Pulmonary artery endothelial cell (primary cell): ENCODE results near the gene HOXC6. TPM values are rescaled to one million over a fixed set of nuclear protein-coding genes. Genes with fewer than 3 reads are reported as not detected.
"Not testable (repeated sequence)": the region's sequence is repeated elsewhere in the genome, so short reads cannot be mapped to it uniquely, and the experiment has no call there.

Source experiments
- DNase-seq: peaks from one replicate; pipeline ENCODE4 v3.0.0-alpha.2; 2011; ENCODE audit warnings: low read depth, low spot score
- total RNA-seq: library from RNA; depleted of rRNA; stranded (reverse); fragments of >200 nt; gene quantifications from 2 replicates; pipeline ENCODE4 v1.2.3, GENCODE V29; 2014

The HOXC6 gene
- total RNA-seq, 1 donor from 2014 or later = not detected

DNA sequence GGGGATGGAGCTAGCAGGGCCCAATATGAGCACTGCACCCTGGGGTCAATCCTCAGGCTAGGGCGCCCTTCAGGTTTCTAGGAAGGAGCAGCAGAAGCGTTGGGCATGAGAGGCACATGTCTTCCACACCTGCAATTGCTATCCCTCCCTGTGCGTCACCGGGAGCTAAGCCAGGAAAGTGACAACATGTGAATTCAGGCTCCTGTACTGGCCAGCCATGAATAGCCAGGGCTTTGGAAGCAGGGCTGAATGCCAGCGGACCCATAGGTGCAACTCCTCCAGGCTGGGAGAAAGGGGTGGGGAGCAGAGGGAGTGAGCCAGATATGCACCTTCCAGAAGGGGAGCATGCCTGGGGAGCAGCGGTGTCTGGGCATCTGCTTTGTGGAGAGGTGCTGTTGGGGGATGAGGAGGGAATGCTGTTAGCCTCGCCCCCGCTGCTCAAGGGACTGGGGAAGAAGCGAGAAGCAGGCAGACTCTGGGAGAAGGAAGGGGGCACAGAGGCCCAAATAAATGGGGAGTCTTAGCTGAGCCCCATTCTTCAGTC, 10.7 kb downstream of the HOXC6 start:
- DNase-seq = no peak

DNA sequence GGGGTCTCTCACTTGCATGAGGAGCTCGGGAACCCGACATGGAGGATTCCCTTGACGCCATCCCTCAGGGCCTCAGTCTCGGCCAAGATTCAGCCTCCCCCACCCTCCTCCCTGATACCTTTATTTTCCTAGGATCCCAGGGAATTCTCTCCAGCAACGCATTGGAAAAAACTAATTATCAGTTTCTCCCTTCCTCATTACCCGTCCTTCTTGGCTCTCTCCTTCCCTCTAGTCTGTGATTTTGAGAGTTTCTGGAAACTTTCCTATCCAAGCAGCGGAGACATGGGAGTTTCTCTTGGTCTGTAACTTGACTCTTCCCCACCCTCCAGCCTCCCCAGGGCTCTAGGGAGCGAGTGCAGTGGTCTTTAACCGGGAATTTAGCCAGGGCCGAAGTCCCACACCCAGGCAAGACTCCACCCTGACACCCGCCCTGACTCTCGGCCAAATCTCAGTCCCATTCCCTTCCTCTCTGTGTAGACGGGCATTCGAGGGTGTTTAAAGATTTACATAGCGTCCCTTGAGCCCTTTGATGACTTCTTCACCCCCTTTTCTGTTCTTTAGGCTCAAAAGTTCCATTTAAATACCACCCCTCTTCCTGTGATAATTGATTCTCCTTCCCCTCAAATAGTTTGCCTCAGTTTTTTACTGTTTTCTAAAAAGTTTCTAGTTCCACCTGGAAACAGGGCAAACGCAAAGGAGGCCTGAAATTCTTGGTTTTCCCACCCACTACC, 11.3 kb downstream of the HOXC6 start:
- no peak for DNase-seq

DNA sequence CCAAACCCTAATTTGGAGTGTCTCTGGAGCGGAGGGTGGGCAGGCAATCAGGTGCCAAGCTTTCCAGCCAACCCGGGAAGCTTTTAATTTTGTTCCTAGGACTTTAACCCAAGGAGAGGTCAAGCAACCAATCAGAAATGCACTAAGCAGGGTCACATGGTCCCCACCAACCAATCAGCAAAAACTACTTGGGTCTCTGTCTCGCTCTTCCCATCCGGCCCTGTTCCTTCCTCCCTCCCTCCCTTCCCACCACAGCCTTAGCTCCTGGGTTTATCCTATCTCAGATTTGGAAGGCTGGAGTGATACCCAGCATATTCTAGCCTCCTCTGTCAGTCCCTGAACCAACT, 11.9 kb downstream of the HOXC6 start:
- DNase-seq = no peak

DNA sequence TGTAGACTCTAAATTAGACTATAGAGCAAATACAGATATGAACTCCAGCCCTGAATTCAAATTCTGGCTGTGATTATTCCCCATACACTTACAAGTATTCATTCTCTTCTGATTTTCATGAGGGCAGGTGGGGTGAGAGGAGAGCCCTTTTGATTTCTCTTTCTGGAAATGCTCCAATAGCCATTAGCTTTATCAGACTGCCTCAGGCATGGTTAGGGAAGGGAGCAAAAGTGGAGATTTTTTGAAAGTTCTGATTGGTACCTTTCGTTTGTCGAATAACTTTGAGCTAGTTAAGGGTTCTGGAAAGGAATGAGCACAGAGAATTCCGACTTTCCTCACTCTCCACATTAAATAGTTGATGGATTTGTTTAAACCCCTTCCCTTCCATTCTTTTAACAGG, 12.4 kb downstream of the HOXC6 start:
- DNase-seq = no peak

DNA sequence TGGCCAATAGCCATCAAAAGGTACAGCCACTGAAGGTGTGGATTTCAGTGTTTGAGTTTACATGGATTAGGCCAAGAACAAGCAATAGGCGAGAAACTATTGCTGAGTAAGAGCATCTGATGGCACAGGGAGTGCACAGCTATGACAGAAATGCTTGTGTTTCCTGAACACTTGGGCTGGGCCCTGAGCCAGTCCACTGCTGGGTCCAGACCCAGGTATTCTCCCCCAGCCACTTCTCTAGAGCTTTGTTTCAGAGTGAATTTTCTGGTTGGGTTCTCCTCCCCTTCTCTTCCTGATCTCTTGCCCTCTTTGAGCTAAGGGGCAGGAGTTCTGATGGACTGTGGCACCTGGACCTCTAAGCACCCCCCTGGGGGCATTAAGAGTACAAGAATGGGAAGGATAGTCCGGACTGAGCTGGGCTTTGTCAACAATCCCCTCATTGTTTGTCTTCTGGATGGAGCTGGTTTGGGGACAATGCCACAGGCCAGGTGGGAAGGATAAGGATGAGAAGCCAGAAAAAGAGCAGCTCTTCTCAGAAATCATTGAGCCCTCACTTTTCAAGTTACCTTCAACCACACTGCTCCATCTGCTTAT, 13.0 kb downstream of the HOXC6 start:
- no peak for DNase-seq

DNA sequence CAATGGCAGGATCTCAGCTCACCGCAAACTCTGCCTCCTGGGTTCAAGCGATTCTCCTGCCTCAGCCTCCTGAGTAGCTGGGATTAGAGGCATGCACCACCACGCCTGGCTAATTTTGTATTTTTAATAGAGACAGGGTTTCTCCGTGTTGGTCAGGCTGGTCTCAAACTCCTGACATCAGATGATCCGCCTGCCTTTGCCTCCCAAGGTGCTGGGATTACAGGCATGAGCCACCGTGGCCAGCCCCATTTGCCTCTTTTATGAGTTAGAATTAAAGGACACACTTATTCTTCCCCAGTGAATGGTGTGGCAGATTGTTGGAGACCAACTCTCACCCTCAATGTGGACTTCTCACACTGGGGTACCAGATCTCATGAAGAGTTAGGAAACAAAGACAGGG, 13.8 kb downstream of the HOXC6 start:
- not testable (repeated sequence) for DNase-seq

DNA sequence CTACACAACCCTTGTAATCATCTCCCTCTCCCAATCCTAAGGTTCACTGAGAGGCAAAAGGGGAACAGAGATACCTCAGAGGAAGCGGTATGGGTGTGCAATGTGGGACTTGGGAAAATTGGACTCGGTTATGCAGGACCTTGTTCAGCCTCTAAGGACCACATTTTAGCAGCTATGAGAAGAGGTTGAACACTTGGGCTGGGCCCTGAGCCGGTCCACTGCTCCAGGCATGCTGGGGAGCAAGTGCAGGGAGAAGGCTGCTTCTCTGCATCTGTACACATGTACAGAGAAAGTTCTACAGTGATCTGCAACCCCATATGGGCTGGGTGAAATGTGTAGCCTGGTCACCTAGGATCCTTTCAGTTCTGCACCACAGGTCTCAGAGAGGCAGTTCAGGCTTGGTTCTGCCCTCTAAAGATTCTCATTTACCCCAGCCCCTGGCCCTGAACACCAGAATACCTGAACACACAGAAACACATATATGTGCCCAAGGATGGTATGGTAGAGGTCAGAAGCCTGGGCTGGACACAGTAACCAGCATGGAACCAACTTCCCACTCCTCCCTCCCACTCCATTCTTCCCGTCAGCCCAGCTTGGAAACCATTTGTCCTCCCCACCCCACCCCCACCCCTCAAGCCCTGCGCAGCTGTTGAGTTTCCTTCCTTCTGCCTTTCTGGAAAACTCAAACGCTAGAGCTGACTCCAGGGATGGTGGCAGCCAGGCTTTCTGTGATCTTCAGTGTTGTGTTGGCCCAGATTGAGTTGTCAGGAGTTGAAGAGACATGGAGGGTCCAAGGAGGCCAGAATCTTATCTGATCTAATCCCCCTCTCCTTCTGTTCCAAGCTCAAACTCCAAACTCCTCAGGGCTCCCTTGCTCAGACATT, 15.0 kb downstream of the HOXC6 start:
- no peak for DNase-seq

DNA sequence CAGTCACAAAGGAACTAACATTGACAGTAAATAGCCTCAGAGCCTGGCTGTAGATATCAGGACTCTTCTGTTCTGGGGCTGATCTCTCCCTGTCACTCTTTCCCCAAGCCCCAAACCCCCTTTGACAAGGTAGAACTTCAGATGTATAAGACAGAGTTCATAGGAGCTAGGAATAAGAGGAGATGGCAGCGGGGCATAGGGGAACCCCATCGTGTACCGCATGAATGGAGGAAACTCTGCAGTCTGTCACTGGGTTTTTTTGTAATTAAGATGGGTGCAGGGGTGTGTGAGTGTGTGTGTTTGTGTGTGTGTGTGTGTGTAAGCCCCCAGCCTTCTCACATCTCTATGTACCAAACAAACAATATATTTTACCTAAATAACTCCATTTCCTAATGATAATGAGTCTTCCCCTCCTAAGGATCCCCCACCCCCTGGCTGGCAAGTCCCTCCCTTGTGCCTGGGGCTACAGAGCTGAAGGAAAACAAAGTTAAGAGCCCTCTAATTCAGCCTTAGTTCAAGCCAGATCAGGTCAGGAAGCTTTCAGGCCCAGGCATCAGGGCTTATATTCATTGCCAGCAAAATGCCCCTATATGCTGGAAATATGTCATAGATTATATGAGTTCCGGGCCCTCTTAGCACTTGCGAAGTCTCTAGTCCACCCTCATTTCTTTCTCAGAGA, 16.3 kb downstream of the HOXC6 start:
- no peak for DNase-seq

DNA sequence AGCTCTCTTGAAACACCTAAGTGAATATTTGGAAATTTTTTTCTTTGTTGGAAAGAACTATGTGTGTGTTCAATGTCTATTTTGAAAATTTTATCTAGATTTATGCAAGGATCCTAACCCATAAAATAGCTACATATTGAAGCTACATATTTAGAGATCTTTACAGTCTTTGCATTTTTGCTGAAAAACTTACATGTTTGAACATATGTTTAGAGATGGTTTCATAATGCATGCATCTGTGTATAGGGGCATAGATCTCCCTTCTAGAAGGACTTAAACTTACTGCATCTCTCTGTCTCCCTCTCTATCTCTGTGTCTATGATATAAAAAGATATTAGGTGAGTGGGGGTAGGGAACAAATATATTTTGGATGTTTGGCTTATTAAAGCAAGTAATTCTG, 17.2 kb downstream of the HOXC6 start:
- no peak for DNase-seq

DNA sequence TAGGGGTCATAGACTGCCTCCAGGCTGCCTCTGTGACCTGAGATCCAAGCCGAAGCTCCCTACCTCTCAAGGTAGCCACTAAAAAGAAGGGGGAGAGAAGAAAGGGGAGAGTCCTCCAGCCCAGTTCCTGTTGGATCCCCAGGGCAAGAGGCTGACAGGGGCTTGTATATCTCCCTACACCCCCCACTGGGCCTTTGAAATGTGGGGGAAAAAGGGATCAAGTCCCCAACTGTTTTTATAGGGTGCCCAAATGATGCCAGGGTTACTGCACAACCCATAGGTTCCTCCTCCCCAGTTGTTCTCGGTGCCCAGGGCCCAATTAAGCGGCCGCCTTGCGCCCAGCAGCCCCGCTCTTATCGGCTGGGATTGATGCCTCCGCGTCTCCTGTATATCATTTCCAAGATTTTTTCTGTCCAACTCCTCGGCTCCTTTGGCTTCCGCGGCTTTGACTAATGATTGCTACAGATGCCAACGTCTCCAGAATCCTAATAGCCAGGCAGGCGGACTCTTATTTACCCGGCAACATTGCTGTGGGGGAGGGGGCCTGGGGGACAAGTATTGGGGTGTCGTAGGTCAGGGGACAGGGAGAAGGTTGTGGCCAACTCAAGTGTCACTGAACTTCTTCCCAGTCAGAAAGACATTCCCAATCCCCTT, 17.8 kb downstream of the HOXC6 start:
- DNase-seq = no peak

DNA sequence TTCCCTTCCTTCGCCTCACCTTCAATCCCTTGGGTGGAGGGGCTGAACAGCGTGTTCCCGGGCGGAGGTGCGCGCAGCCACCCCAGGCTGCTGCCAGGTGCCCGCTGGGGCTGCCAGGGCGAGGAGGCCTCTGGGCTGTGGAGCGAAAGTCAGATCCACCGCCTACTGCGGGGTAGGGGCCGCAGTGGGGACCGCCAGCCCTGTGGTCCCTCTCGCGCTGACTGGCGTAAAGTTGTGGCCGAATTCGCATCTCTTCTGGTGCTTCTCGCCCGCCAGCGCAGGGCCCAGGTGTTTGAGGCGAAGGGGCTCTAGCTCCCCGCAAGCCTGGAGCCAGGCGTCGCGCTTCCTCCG, 18.5 kb downstream of the HOXC6 start:
- DNase-seq = no peak

DNA sequence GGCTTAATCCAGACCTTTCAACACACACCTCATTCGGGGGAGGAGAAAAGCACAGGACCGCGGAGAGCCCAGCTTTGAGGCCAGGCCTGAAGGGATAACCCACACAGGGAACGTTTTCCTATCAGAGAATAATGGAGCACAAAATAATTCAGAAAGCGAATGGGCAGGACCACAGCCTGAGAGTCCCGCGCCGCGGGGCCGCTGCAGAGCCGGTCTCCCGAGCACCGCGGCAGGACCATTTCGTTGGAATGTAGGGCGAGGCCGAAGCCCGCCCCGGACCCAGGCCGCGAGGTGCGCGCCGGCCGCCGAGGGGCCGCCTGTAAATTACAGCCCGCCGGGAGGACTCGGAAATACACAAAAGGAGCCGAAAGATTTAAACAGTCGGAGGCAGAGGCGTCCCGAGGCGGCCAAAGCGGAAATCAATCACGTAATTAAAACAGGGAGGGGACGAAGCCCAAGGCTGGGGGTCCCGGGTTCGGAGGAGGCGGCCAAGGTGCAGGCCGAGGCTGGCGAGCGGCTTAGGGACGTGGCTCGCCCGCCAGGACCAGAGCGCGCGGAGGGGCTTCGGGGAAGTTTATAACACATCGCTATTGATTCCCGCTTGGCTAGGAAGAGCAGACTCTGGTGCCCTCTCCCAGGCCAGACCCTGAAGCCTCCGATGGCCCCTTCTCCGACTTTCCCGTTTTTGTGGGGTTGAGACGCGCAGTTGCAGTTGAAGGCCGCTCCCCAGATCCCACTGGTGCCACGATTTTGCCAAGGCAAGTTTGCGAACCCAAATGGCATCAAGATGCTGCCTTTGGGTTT, 19.1 kb downstream of the HOXC6 start:
- DNase-seq = no peak

DNA sequence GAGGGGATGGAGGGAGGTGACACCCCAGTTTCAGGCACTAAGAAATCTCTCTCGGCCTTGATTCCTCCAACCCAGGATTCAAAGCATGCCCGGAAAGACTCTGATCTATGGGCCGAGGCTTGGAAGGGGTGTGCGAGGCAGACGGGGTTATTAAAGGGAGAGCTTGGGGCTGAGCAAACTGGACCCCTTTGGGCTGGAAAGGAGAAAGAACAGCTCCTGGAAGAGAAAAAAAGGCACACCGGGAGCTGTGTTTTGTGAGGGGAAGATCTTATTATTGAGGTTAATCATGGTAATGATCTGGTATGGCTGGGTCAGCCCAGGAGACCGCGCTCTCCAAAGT, 19.7 kb downstream of the HOXC6 start:
- no peak for DNase-seq

DNA sequence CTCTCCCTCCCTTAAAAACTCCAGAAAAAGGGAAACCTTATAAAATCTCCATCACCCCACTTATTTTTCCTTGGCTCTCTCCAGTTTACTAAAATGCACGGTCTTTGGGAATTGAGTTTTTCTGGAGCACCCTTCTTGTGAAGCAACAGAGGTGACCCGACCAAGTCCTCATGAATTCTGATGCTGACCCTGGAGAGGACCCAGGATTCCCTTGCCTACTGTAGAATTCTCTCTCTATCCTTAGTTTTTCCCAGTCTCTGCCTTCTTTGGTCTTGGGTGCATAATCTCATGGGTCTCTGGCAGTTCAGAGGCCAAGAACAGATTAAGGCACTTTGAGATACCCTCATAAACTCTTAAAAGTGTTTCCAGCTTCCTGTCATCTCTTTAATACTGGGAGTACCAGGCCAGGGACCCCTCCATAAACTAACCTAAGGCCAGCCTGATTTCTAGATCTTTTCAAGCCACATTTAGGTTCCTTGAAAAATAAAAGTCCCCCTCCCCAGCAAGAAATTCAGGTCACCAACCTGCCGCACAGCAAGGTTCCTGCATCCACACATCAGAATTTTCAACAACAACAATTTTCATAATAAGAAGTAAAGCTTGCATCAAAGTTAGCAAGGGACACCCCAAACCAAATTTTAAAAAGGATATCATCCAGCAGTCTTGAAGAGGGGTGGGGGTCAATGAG, 20.3 kb downstream of the HOXC6 start:
- no peak for DNase-seq

DNA sequence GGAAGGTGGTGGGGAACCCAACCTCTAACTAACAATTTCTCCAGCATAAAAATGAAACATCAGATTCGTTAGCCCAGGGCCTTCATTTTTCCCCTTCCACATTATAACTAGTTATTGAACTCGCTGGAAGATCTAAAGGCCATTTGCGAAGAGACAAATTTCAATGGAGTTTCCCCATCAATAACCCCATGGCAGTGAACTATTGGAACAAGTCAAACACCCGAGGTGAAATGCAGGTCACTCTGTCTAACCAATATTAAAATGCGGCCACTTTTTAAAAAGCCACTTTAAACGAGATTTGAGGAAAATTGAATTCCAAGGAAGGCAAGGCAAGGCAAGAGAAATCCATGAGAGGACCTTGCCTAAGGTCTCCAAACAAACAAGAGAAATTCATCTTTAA, 20.9 kb downstream of the HOXC6 start:
- no peak for DNase-seq

DNA sequence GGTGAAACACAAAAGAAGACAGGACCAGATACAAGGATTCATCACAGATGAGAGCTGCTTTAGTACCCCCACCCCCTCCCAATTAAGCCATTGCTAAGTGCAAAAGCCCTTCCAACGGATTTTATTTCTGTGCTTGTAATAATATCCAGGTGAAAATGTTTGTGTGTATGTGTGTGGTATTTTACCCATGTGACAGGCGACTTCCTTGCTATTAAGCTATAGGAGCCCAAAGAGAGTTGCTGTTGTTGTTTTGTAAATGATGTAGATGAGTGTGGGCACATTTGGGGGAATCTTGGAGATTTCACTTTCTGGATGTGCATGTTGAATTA, 22.2 kb downstream of the HOXC6 start:
- no peak for DNase-seq

DNA sequence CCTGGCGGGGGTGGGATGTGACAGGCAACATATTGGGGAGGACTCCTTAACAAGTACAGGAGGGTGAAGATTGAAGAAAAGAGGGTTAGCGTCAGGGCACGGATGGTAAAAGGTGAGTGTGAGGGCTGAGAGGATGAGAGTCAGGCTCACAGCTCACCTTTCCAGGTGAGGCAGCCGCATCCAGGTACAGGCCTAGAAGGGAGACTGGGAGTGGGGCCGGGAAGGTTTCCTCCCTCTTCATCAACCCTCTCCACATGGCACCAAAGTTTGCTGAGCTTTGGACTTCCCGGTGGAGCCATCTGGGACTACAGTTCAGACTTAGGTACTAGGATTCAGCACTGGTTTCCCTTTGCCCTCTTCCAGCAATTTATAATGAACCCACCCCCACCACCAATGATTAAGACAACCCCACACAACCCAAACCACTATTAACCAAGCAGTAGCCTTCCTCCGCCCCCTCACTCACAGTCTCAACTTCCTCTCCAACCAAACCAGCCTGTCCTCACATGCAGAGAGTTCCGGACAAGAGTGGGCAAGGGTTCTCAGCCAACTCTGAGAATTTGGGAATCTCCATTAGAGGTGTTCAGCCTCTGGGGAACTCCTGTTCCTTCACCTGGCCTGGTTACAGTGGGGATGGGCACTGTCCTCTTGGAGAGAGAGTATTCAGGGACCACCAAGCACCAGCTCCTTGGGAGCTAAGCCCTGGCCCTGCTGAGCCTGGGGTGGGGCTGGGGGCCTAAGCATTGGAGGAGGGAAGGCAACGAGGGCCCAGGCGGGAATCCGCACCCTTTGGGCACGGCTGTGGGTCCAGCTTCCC, 23.0 kb downstream of the HOXC6 start:
- DNase-seq = no peak

DNA sequence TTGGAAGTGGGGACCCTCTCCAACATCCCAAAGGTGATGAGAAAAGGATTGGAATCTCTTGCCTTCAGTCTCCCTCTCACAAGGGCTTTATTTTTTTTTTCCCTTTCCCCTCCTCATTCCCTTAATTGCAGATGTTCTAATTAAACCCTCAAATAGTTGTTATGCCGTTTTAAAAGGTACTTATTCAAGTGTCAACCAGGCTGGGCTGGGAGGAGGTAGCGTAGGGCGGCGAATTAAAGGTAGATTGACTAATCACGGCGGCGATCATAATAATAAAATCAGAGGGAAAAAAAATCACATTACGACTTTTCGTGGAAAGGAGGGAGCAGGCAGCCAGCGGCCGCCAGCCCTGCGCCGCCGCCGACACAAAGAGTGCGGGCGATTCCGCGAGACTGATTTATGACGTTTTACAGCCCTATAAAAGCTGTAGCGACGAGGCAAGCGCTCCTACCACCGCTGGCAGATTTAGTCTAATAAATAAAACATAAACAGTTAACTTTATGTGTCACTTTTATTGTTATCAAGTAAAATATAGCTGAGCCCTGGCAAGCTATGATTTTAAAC, 23.7 kb downstream of the HOXC6 start:
- no peak for DNase-seq

DNA sequence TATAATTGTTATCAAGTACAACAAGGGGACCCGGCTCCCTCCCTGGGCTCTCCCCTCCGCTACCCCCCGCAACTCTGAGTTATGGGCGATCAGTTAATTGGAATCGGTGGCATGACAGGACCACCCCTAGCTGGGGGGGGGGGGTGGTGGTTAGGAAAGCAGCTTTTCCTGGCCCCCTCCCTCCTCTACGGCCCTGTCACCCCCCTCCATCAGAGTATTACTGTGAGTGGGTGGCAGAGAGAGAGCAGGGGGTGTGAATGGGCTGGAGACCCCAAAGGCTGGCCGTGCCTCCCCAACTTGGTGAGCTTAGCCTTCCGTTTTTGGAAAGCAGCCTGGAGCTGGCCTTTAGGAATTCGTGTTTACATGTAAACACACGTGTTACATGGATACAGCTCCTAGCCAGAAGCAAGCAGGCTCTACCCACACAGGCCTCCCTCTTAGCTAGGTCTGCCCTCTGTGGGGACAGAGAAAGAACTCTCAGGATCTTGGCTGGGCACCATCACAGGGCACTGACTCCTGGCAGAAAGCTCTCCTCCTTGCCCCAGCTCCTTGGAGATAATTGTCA, 24.3 kb downstream of the HOXC6 start:
- DNase-seq = no peak
